PC-9 (cell line): ENCODE measurements around the gene PNPLA7.

ENCODE experiments used
- EZH2 ChIP-seq: fragments of 200-600 bp; sonication (generic); IDR thresholded peaks from 2 replicates; pipeline ENCODE4 v1.8.0; 2017; ENCODE audit warnings: antibody characterized with exemption, low read depth
- TF ChIP-seq, protein P1 (sequence below): fragments of 200-600 bp; sonication (generic); conservative IDR thresholded peaks from 2 replicates; pipeline ENCODE4 v1.6.1; 2017; ENCODE audit warnings: mixed run types, antibody characterized with exemption, mild to moderate bottlenecking, moderate library complexity

DNA sequence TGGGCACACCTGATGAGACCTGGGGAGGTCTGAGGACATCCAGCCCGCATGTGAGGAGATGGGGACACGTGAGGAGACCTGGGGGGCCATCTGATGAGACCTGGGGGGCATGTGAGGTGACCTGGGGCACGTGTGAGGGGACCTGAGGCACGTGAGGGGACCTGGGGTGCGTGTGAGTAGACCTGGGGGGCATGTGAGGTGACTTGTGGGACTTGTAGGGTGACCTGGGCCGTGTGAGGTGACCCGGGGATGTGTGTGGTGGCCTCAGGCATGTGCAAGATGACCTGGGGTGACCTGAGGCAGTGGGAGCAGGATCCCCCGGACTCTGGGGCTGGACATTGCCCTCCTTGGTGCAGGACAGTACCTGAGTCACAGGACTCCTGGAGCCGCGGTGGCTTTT lies 30.6 kb downstream of the PNPLA7 start:
- TF ChIP-seq, protein P1, sequence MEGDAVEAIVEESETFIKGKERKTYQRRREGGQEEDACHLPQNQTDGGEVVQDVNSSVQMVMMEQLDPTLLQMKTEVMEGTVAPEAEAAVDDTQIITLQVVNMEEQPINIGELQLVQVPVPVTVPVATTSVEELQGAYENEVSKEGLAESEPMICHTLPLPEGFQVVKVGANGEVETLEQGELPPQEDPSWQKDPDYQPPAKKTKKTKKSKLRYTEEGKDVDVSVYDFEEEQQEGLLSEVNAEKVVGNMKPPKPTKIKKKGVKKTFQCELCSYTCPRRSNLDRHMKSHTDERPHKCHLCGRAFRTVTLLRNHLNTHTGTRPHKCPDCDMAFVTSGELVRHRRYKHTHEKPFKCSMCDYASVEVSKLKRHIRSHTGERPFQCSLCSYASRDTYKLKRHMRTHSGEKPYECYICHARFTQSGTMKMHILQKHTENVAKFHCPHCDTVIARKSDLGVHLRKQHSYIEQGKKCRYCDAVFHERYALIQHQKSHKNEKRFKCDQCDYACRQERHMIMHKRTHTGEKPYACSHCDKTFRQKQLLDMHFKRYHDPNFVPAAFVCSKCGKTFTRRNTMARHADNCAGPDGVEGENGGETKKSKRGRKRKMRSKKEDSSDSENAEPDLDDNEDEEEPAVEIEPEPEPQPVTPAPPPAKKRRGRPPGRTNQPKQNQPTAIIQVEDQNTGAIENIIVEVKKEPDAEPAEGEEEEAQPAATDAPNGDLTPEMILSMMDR: no peak
- TF ChIP-seq EZH2: no peak
